B cell (primary cell): ENCODE data around the gene CPED1. TPM values are rescaled to one million over a fixed set of nuclear protein-coding genes. Genes with fewer than 3 reads are reported as not detected.
"Not testable (repeated sequence)": the region's sequence is repeated elsewhere in the genome, so short reads cannot be mapped to it uniquely, and the experiment has no call there.

Experiments
- ATAC-seq: fragments of 200-7000 bp; cut with Tn5 transposase; one replicate; pipeline ENCODE4 v1.10.0; 2021; ENCODE audit warnings: low read depth, mild to moderate bottlenecking, moderate number of reproducible peaks, moderate library complexity
- CTCF ChIA-PET: fragments of 350-600 bp; sonication (Branson Sonifier 250); formaldehyde crosslinking; loops from one replicate; lab custom pipeline; 2021; ENCODE audit warnings: antibody characterized with exemption, inconsistent platforms; lab: Charles Lee
- POLR2A ChIA-PET: fragments of 350-600 bp; sonication (Branson Sonifier 250); formaldehyde crosslinking; loops from one replicate; lab custom pipeline; 2021; ENCODE audit warnings: antibody characterized with exemption; lab: Charles Lee
- DNase-seq: peaks from one replicate; pipeline ENCODE4 v3.0.0; 2013
- H2AFZ ChIP-seq: 2 replicates; pipeline ENCODE4 v1.6.1; 2012; ENCODE audit warnings: mild to moderate bottlenecking, low read depth, low read length; ENCODE audit not compliant: insufficient read depth, poor library complexity, severe bottlenecking
- H3K27ac ChIP-seq, 2 donors: 1 replicate in 1 of 2; 2 replicates in 1 of 2; pipeline ENCODE4 v1.5.1; 2012 to 2013; ENCODE audit warnings: low read length in 2 of 2, mild to moderate bottlenecking in 2 of 2, moderate library complexity in 1 of 2
- H3K27me3 ChIP-seq, 4 experiments: fragments of 200-600 bp in 1 of 4; sonication (generic) in 1 of 4; replicated peaks in 1 of 4; 1 replicate in 2 of 4; 2 replicates in 2 of 4; pipeline versions ENCODE4 v1.6.1 to v1.7.0; 2013 to 2016; ENCODE audit warnings: low read length in 3 of 4, mild to moderate bottlenecking in 2 of 4, mixed read lengths in 1 of 4, moderate library complexity in 1 of 4; ENCODE audit not compliant: insufficient read depth in 4 of 4, control insufficient read depth in 3 of 4; ENCODE audit errors: control extremely low read depth in 1 of 4
- H3K36me3 ChIP-seq, 2 experiments: replicated peaks in 1 of 2; 1 replicate in 1 of 2; 2 replicates in 1 of 2; pipeline versions ENCODE4 v1.6.1 to v1.7.1; 2013; ENCODE audit warnings: low read length in 1 of 2; ENCODE audit not compliant: insufficient read depth in 2 of 2, control insufficient read depth in 1 of 2; ENCODE audit errors: control extremely low read depth in 1 of 2, extremely low read depth in 1 of 2
- H3K4me1 ChIP-seq, 2 donors: fragments of 200-600 bp in 1 of 2; sonication (generic) in 1 of 2; 1 replicate in 1 of 2; 2 replicates in 1 of 2; pipeline versions ENCODE4 v1.5.1 to v1.6.1; 2013 to 2017; ENCODE audit warnings: low read length in 2 of 2; ENCODE audit not compliant: control insufficient read depth in 2 of 2, insufficient read depth in 2 of 2
- H3K4me2 ChIP-seq: replicated peaks from 2 replicates; pipeline ENCODE3; 2012; ENCODE audit warnings: mild to moderate bottlenecking, low read depth, low read length; ENCODE audit not compliant: poor library complexity, severe bottlenecking
- H3K4me3 ChIP-seq, 5 experiments: fragments of 200-600 bp in 1 of 5; sonication (generic) in 1 of 5; 1 replicate in 3 of 5; 2 replicates in 2 of 5; pipeline versions ENCODE4 v1.5.1 to v1.7.0; 2011 to 2016; ENCODE audit warnings: low read length in 4 of 5, mild to moderate bottlenecking in 4 of 5, low read depth in 2 of 5, control low read depth in 1 of 5, moderate library complexity in 1 of 5; ENCODE audit not compliant: insufficient read depth in 1 of 5; ENCODE audit errors: control extremely low read depth in 1 of 5, extremely low read depth in 1 of 5
- H3K79me2 ChIP-seq: fragments of 200-600 bp; sonication (generic); one replicate; pipeline ENCODE4 v1.6.0; 2016; ENCODE audit warnings: low read length; ENCODE audit not compliant: control insufficient read depth, insufficient read depth
- H3K9ac ChIP-seq: fragments of 200-600 bp; sonication (generic); 2 replicates; pipeline ENCODE4 v1.6.1; 2017; ENCODE audit warnings: mild to moderate bottlenecking, low read length, moderate library complexity
- H3K9me3 ChIP-seq, 3 donors: one replicate each; pipeline versions ENCODE4 v1.6.1 to v1.7.1; 2013; ENCODE audit warnings: low read length in 2 of 3; ENCODE audit not compliant: control insufficient read depth in 2 of 3, insufficient read depth in 1 of 3; ENCODE audit errors: control extremely low read depth in 1 of 3
- H4K20me1 ChIP-seq: 2 replicates; pipeline ENCODE4 v1.6.0; 2012; ENCODE audit warnings: mild to moderate bottlenecking, low read length; ENCODE audit not compliant: insufficient read depth, control insufficient read depth, poor library complexity, severe bottlenecking
- H3K27ac Mint-ChIP-seq: one replicate; pipeline ENCODE4 v1.8.0; 2021; ENCODE audit warnings: mixed read lengths
- H3K27me3 Mint-ChIP-seq: one replicate; pipeline ENCODE4 v1.8.0; 2021; ENCODE audit warnings: mixed read lengths
- H3K4me1 Mint-ChIP-seq: one replicate; pipeline ENCODE4 v1.8.0; 2021; ENCODE audit warnings: mixed read lengths
- H3K4me3 Mint-ChIP-seq: one replicate; pipeline ENCODE4 v1.8.0; 2021; ENCODE audit warnings: mixed read lengths
- H3K9me3 Mint-ChIP-seq: one replicate; pipeline ENCODE4 v1.8.0; 2022; ENCODE audit warnings: mixed read lengths; ENCODE audit not compliant: insufficient read depth
- CTCF ChIP-seq: fragments of 200-600 bp; IDR thresholded peaks from one replicate; pipeline ENCODE4 v1.8.0; 2022; ENCODE audit warnings: antibody characterized with exemption, mild to moderate bottlenecking
- EZH2 ChIP-seq: IDR thresholded peaks from 2 replicates; pipeline ENCODE4 v1.6.1; 2012; ENCODE audit warnings: borderline replicate concordance, low read depth, mild to moderate bottlenecking, moderate library complexity, low read length; ENCODE audit not compliant: insufficient read depth, poor library complexity, severe bottlenecking
- WGBS: methylation state at CpG from one replicate; pipeline ENCODE4 v1.1.5; 2013; ENCODE audit warnings: missing lambda C conversion rate; ENCODE audit not compliant: insufficient coverage; 5-methylcytosine and 5-hydroxymethylcytosine counted together
- intact Hi-C: fragments of 100-400 bp; cut with micrococcal nuclease; formaldehyde crosslinking; loops from one replicate; pipeline ENCODE4 v1.10.0; 2022
- polyA plus RNA-seq: library from polyadenylated mRNA; depleted of rRNA; stranded (reverse); fragments of >200 nt; gene quantifications from 2 replicates; pipeline ENCODE4 v1.2.3, GENCODE V29; 2012
- total RNA-seq, 2 donors: library from RNA; stranded (reverse); fragments of 120-200 nt in 1 of 2; gene quantifications; 1 replicate in 1 of 2; 2 replicates in 1 of 2; pipeline versions ENCODE4 v1.2.3 to v1.2.4, GENCODE V29; 2013 to 2022

CPED1 gene
- total and polyA plus RNA-seq, 2 donors (not counting 1 experiment from before 2014, with no cell fraction given) = 0.44 to 3.8 TPM

- H3K4me1 Mint-ChIP-seq = no peaks in the 10 kb centered on the region
- no peak for TF ChIP-seq EZH2
- TF ChIP-seq CTCF = no peak
- H3K4me3 ChIP-seq = no peak overlapping the region
These were observed 14.3 kb downstream of the CPED1 start for GRCh38 chr7:121002757-121003200.

GRCh38 chr7:121003986-121004685, 15.6 kb downstream of the CPED1 start:
- no peak overlapping the region for H3K27ac Mint-ChIP-seq
- peaks cover 26% of the 10 kb centered on the region for H3K27me3 Mint-ChIP-seq
- no peaks in the 10 kb centered on the region for H3K9me3 ChIP-seq
- H3K27ac ChIP-seq = no peak overlapping the region
- H4K20me1 ChIP-seq = no peaks in the 10 kb centered on the region
- no peak for DNase-seq
- H3K4me1 Mint-ChIP-seq = no peaks in the 10 kb centered on the region
- no peak overlapping the region for H3K4me2 ChIP-seq
- TF ChIP-seq CTCF (no peak), EZH2 (no peak)
- ChIA-PET CTCF (no interaction called here), POLR2A (no interaction called here)
- H3K36me3 ChIP-seq = no peaks in the 10 kb centered on the region
- peaks cover 0 to 13% (median 1%) of the 10 kb centered on the region in 4 experiments for H3K27me3 ChIP-seq
- H3K4me3 ChIP-seq = no peak overlapping the region
- H3K79me2 ChIP-seq = no peaks in the 10 kb centered on the region
- no peaks in the 10 kb centered on the region for H3K4me1 ChIP-seq
- H3K4me3 Mint-ChIP-seq = no peak overlapping the region
- 100% methylated on average over 2 of the region's 5 CpGs for WGBS
- ATAC-seq = no peak
- H3K9me3 Mint-ChIP-seq = no peaks in the 10 kb centered on the region
- no peak overlapping the region for H3K9ac ChIP-seq
- H2AFZ ChIP-seq = no peak overlapping the region
- intact Hi-C loops = no loop called here

More at GRCh38 chr7:121002757-121003200, 14.3 kb downstream of the CPED1 start:
- Histone ChIP-seq H3K36me3 (no peaks in the 10 kb centered on the region), H3K4me2 (no peak overlapping the region), H3K27me3 (peaks cover 0 to 13% (median 1%) of the 10 kb centered on the region in 4 experiments), H3K9me3 (no peaks in the 10 kb centered on the region), H3K27ac (no peak overlapping the region), H3K9ac (no peak overlapping the region), H2AFZ (no peak overlapping the region), H3K4me1 (no peaks in the 10 kb centered on the region), H4K20me1 (no peaks in the 10 kb centered on the region), H3K79me2 (no peaks in the 10 kb centered on the region)
- ChIA-PET CTCF (interaction anchor here (1.0 kb wide), 1 partner anchor 9 kb away, joined by 3 read pairs; no protein-coding TSS in a partner anchor), POLR2A (no interaction called here)
- intact Hi-C loops = no loop called here
- H3K4me3 Mint-ChIP-seq = no peak overlapping the region
- ATAC-seq (no peak), DNase-seq (no peak)
- no peak overlapping the region for H3K27ac Mint-ChIP-seq
- H3K9me3 Mint-ChIP-seq = no peaks in the 10 kb centered on the region
- peaks cover 18% of the 10 kb centered on the region for H3K27me3 Mint-ChIP-seq
- 79% methylated on average over 2 of the region's 5 CpGs for WGBS

- CTCF ChIA-PET, POLR2A ChIA-PET, H3K27ac ChIP-seq, H3K4me1 ChIP-seq, H3K4me2 ChIP-seq, intact Hi-C loops, H3K4me1 Mint-ChIP-seq, H2AFZ ChIP-seq, H3K9me3 ChIP-seq, H3K9me3 Mint-ChIP-seq, H3K36me3 ChIP-seq, H3K9ac ChIP-seq, DNase-seq, H3K4me3 Mint-ChIP-seq, H3K4me3 ChIP-seq, H4K20me1 ChIP-seq, H3K27ac Mint-ChIP-seq, ATAC-seq, H3K79me2 ChIP-seq: not testable (repeated sequence)
- peaks cover 26% of the 10 kb centered on the region for H3K27me3 Mint-ChIP-seq
- WGBS = no CpG with 5 or more reads among the region's 4 CpGs
- peaks cover 0 to 13% (median 1%) of the 10 kb centered on the region in 4 experiments for H3K27me3 ChIP-seq
These were observed 16.5 kb downstream of the CPED1 start for GRCh38 chr7:121005058-121005457.
